T-cell (primary cell): ENCODE results near the gene SMIM14. TPM values are rescaled to one million over a fixed set of nuclear protein-coding genes. Genes with fewer than 3 reads are reported as not detected.
"Not testable (repeated sequence)": the region's sequence is repeated elsewhere in the genome, so short reads cannot be mapped to it uniquely, and the experiment has no call there.

Experiments
- ATAC-seq, 4 experiments: fragments of 200-7000 bp in 3 of 4; fragments of 150-1000 bp in 1 of 4; cut with Tn5 transposase; replicated peaks in 1 of 4; 1 replicate in 3 of 4; 2 replicates in 1 of 4; pipeline ENCODE4 v1.10.0; 2021; ENCODE audit warnings: moderate library complexity in 3 of 4, mild to moderate bottlenecking in 2 of 4, moderate number of reproducible peaks in 1 of 4
- CTCF ChIA-PET, 2 donors: fragments of 300-600 bp; sonication (Branson Sonifier 250); formaldehyde crosslinking; loops; one replicate each; lab custom pipeline; 2022; ENCODE audit warnings: antibody characterized with exemption in 2 of 2; lab: Charles Lee
- POLR2A ChIA-PET, 2 donors: fragments of 300-600 bp; sonication (Branson Sonifier 250); formaldehyde crosslinking; loops; one replicate each; lab custom pipeline; 2022; ENCODE audit warnings: antibody characterized with exemption in 2 of 2; lab: Charles Lee
- DNase-seq, 35 experiments: peaks; one replicate each; pipeline versions ENCODE4 v3.0.0 to v3.0.0-alpha.2; 2013 to 2023
- H3K27ac ChIP-seq: one replicate; pipeline ENCODE4 v1.5.1; 2013; ENCODE audit warnings: low read length
- H3K27me3 ChIP-seq, 2 experiments: replicated peaks in 1 of 2; 1 replicate in 1 of 2; 2 replicates in 1 of 2; pipeline versions ENCODE4 v1.6.1 to v1.7.0; 2013; ENCODE audit warnings: low read length in 1 of 2, mixed read lengths in 1 of 2; ENCODE audit not compliant: control insufficient read depth in 2 of 2, insufficient read depth in 2 of 2; ENCODE audit errors: extremely low read depth in 1 of 2
- H3K36me3 ChIP-seq, 2 donors: 1 replicate in 1 of 2; 2 replicates in 1 of 2; pipeline versions ENCODE4 v1.6.1 to v1.7.0; 2013; ENCODE audit warnings: low read length in 1 of 2; ENCODE audit not compliant: control insufficient read depth in 2 of 2, insufficient read depth in 1 of 2; ENCODE audit errors: extremely low read depth in 1 of 2
- H3K4me1 ChIP-seq, 2 experiments: 1 replicate in 1 of 2; 2 replicates in 1 of 2; pipeline versions ENCODE4 v1.6.1 to v1.7.0; 2013; ENCODE audit warnings: low read length in 2 of 2, mixed read lengths in 1 of 2; ENCODE audit not compliant: insufficient read depth in 2 of 2, control insufficient read depth in 1 of 2; ENCODE audit errors: extremely low read depth in 1 of 2
- H3K4me3 ChIP-seq, 2 donors: 1 replicate in 1 of 2; 2 replicates in 1 of 2; pipeline versions ENCODE4 v1.5.1 to v1.7.0; 2013; ENCODE audit warnings: mild to moderate bottlenecking in 2 of 2, low read length in 1 of 2, moderate library complexity in 1 of 2; ENCODE audit not compliant: control insufficient read depth in 1 of 2; ENCODE audit errors: extremely low read depth in 1 of 2
- H3K9me3 ChIP-seq: 2 replicates; pipeline ENCODE4 v1.7.0; 2013
- H3K27ac Mint-ChIP-seq, 2 donors: one replicate each; pipeline ENCODE4 v1.8.0; 2020 to 2021; ENCODE audit warnings: mild to moderate bottlenecking in 2 of 2, mixed read lengths in 2 of 2
- H3K27me3 Mint-ChIP-seq, 2 donors: one replicate each; pipeline ENCODE4 v1.8.0; 2021 to 2022; ENCODE audit warnings: mixed read lengths in 2 of 2
- H3K36me3 Mint-ChIP-seq: one replicate; pipeline ENCODE4 v1.8.0; 2021; ENCODE audit warnings: mixed read lengths
- H3K4me1 Mint-ChIP-seq, 3 donors: one replicate each; pipeline ENCODE4 v1.8.0; 2020 to 2022; ENCODE audit warnings: mixed read lengths in 3 of 3, mild to moderate bottlenecking in 1 of 3
- H3K4me3 Mint-ChIP-seq, 3 donors: one replicate each; pipeline ENCODE4 v1.8.0; 2020 to 2022; ENCODE audit warnings: mild to moderate bottlenecking in 3 of 3, mixed read lengths in 3 of 3, moderate library complexity in 3 of 3
- H3K9me3 Mint-ChIP-seq, 3 donors: one replicate each; pipeline ENCODE4 v1.8.0; 2020 to 2022; ENCODE audit warnings: mixed read lengths in 3 of 3
- WGBS: methylation state at CpG from one replicate; pipeline ENCODE4 v1.1.5; 2013; ENCODE audit warnings: missing lambda C conversion rate; ENCODE audit not compliant: insufficient coverage; 5-methylcytosine and 5-hydroxymethylcytosine counted together
- total RNA-seq, 35 experiments: library from RNA in 6 of 35; stranded (reverse) in 6 of 35; fragments of 120-200 nt in 1 of 35; gene quantifications; one replicate each; pipeline versions ENCODE4 v1.2.1 to v1.2.4 and lab custom pipeline; 2013 to 2026

SMIM14 gene
- total RNA-seq, 5 donors from 2014 or later (not counting 1 experiment from before 2014, with no cell fraction given), result 4.8 to 17.2 (median 15.5) TPM

DNA sequence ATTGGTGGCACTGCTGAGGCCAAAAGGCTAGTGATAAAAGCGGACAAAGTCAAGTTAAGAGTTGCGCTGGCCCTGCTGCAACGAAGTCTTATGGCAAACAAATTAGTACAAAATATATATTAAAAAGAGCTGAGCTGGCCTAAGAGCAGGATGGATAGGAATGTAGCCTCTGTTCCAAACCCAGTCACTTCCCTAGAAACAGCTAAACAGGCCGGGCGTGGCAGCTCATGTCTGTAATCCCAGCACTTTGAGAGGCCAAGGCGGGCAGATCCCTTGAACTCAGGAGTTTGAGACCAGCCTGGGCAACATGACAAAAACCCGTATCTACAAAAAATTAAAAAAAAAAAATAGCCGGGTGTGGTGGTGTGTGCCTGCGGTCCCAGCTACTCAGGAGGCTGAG, 79.0 kb downstream of the SMIM14 start:
- Mint-ChIP-seq H3K4me3 (no peak overlapping the region), H3K4me1 (no peaks in the 10 kb centered on the region), H3K27ac (no peak overlapping the region), H3K9me3 (no peaks in the 10 kb centered on the region), H3K27me3 (no peaks in the 10 kb centered on the region), H3K36me3 (peaks cover 31% of the 10 kb centered on the region)
- H3K36me3 ChIP-seq, result peaks cover 0 to 2% of the 10 kb centered on the region in 2 donors
- ATAC-seq, result no peak
- no peak overlapping the region for H3K4me3 ChIP-seq
- no peaks in the 10 kb centered on the region for H3K27me3 ChIP-seq
- DNase-seq, result no peak
- ChIA-PET POLR2A (interaction anchor here in 1 of 2 donors (0.5 kb wide), 1 partner anchor 16 kb away, joined by 3 read pairs; no protein-coding TSS in a partner anchor), CTCF (no interaction called here)
- H3K9me3 ChIP-seq, result no peaks in the 10 kb centered on the region
- no CpG with 5 or more reads among the region's 9 CpGs for WGBS
- no peaks in the 10 kb centered on the region for H3K4me1 ChIP-seq
- no peak overlapping the region for H3K27ac ChIP-seq

DNA sequence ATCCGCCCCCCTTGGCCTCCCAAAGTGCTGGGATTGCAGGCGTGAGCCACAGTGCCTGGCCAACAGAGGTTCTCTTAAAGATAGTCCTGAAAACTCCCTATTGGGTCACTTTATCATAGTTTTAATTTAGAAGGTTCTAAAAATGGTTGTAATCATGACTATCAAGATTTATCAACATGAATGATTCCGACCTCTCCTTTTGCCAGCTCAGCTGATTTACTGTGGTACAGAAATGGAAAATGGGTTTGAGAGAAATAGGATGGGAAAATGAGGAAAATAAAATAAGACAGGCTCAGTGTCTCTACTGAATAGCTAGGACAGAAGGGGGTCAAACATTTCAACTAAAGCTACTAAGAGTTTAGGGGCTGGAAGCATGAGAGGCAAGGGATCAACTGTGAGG, 83.2 kb downstream of the SMIM14 start:
- WGBS, result no CpG with 5 or more reads among the region's 3 CpGs

DNA sequence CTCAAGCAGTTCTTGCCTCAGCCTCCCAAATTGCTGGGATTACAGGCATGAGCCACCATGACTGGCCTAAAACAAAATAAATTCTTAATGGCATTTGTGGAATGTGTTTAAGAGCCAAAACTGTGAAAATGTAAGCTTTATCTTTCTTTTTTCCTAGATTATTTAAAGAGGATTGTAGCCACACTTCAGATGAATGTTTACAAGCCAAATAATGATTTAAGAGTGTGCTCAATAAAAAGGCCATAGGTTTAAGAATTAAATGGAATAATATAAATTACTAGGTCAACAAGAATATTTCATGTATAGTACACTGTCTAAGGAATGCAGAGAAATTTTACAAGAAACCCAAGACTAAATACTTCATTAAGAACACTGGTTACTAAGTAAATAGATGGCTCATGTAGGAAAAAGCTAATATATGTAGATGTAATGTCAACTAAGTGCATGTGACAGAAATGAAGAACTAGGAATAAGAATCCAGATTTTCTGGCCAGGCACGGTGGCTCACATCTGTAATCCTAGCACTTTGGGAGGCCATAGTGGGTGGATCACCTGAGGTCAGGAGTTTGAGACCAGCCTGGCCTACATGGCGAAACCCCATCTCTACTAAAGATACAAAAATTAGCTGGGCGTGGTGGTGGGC, 90.1 kb downstream of the SMIM14 start:
- Mint-ChIP-seq H3K27ac (no peak overlapping the region), H3K9me3 (no peaks in the 10 kb centered on the region), H3K4me1 (no peaks in the 10 kb centered on the region), H3K27me3 (no peaks in the 10 kb centered on the region), H3K36me3 (peaks cover 3% of the 10 kb centered on the region), H3K4me3 (no peak overlapping the region)
- no peaks in the 10 kb centered on the region for H3K4me1 ChIP-seq
- no peak for DNase-seq
- no peaks in the 10 kb centered on the region for H3K9me3 ChIP-seq
- no peak overlapping the region for H3K4me3 ChIP-seq
- H3K27me3 ChIP-seq, result no peaks in the 10 kb centered on the region
- ChIA-PET CTCF (interaction anchor here in 1 of 2 donors (0.7 kb wide), 1 partner anchor 279 kb away, joined by 4 read pairs; no protein-coding TSS in a partner anchor), POLR2A (no interaction called here)
- no peaks in the 10 kb centered on the region for H3K36me3 ChIP-seq
- ATAC-seq, result no peak
- H3K27ac ChIP-seq, result no peak overlapping the region
- WGBS, result no CpG with 5 or more reads among the region's 3 CpGs

More for the DNA sequence above, 83.2 kb downstream of the SMIM14 start:
- Histone ChIP-seq H3K36me3 (no peaks in the 10 kb centered on the region), H3K4me3 (no peak overlapping the region), H3K27ac (no peak overlapping the region), H3K4me1 (no peaks in the 10 kb centered on the region), H3K9me3 (no peaks in the 10 kb centered on the region), H3K27me3 (no peaks in the 10 kb centered on the region)
- ChIA-PET POLR2A (interaction anchor here in 1 of 2 donors (0.6 kb wide), 1 partner anchor 1196 kb away, joined by 3 read pairs; no protein-coding TSS in a partner anchor), CTCF (no interaction called here)
- H3K4me3 Mint-ChIP-seq, result no peak overlapping the region
- no peaks in the 10 kb centered on the region for H3K9me3 Mint-ChIP-seq
- H3K36me3 Mint-ChIP-seq, result peaks cover 23% of the 10 kb centered on the region
- ATAC-seq, result no peak
- H3K27ac Mint-ChIP-seq, result no peak overlapping the region
- no peak for DNase-seq
- H3K27me3 Mint-ChIP-seq, result no peaks in the 10 kb centered on the region
- H3K4me1 Mint-ChIP-seq, result no peaks in the 10 kb centered on the region

DNA sequence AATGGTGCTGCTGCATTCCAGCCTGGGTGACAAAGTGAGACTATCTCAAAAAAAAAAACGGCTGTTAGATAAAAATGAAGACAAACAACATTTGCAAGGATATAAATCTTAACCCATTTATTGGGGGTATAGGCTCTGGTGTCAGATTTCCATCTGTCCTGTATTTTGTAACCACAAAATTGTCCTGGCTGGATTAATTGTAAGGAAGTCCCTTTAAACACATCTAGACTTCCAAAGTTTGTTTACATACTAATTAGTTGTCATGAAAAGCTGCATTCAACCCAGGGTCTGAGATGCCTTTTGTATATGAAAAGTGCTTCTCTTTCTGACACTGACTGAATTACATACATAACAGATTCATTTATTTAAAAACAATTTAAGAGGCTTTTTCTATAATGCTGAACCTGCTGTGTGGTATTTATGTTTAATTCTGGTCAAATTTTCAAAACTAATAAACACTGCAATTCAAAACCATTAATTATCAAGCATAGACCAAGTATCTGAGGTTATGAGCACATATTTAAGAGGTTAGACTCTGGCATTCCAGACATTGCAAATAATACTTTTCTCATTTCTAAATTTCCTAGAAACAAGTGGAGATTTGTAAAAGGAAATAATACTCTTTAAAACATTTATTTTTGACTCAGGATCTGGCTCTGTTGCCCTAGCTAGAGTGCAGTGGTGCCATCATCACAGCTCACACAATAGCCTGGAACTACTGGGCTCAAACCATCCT, 93.9 kb downstream of the SMIM14 start:
- Histone ChIP-seq H3K27me3 (no peaks in the 10 kb centered on the region), H3K27ac (no peak overlapping the region), H3K9me3 (no peaks in the 10 kb centered on the region), H3K4me1 (no peaks in the 10 kb centered on the region), H3K36me3 (no peaks in the 10 kb centered on the region), H3K4me3 (no peak overlapping the region)
- Mint-ChIP-seq H3K9me3 (no peaks in the 10 kb centered on the region), H3K27me3 (no peaks in the 10 kb centered on the region), H3K4me1 (no peaks in the 10 kb centered on the region), H3K36me3 (no peaks in the 10 kb centered on the region), H3K4me3 (no peak overlapping the region), H3K27ac (no peak overlapping the region)
- ATAC-seq, result no peak
- DNase-seq, result no peak
- POLR2A ChIA-PET, result no interaction called here
- WGBS, result no CpG with 5 or more reads among the region's 1 CpG
- CTCF ChIA-PET, result interaction anchor here in 1 of 2 donors (1.0 kb wide), 1 partner anchor 20 kb away, joined by 3 read pairs; no protein-coding TSS in a partner anchor

DNA sequence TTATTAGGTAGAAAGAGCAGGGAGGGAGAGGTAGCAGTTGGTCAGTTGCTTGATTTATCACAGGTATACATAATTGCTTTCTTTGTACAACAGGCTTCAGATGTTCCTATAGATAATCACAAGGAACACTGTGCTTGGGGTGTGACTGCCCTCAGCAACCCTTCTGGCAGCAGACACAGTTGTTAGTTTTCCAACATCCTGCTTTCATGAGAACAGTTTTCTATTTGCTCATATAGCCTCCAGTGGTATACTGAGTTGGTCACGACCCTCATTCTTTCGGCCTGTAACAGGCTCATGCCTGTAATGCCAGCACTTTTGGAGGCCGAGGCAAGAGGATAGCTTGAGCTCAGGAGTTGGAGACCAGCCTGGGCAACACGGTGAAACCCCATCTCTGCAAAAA, 94.6 kb downstream of the SMIM14 start:
- DNase-seq, H3K4me1 Mint-ChIP-seq, H3K9me3 Mint-ChIP-seq, H3K27ac ChIP-seq, POLR2A ChIA-PET, H3K4me1 ChIP-seq, H3K27me3 ChIP-seq, H3K27me3 Mint-ChIP-seq, H3K4me3 Mint-ChIP-seq, H3K9me3 ChIP-seq, H3K36me3 ChIP-seq, ATAC-seq, H3K27ac Mint-ChIP-seq, H3K4me3 ChIP-seq, H3K36me3 Mint-ChIP-seq: not testable (repeated sequence)
- 92% methylated on average over 4 of the region's 4 CpGs for WGBS
- CTCF ChIA-PET, result interaction anchor here in 1 of 2 donors (1.0 kb wide), 1 partner anchor 19 kb away, joined by 3 read pairs; no protein-coding TSS in a partner anchor

DNA sequence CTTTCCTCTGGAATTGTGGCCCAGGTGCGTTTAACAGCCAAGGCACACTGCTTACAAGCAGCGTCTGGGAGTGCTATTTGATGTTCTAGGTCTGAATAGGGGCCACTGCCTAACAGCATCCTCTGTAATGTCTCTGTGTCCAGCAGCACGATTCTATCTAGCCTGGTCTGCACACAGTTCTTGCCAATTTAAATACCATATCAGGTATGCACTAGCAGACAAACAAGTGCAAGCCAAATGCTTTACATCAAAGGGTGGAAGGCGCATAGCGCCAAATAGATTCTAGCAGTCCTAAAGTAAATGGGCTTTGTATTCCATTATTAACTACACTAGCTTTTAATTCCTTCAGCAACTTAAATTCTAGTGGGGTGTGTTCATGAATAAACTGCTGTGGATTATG, 95.6 kb downstream of the SMIM14 start:
- WGBS, result 93% methylated on average over 3 of the region's 5 CpGs
- Histone ChIP-seq H3K27me3 (no peaks in the 10 kb centered on the region), H3K9me3 (no peaks in the 10 kb centered on the region), H3K4me3 (no peak overlapping the region), H3K4me1 (no peaks in the 10 kb centered on the region), H3K27ac (no peak overlapping the region), H3K36me3 (no peaks in the 10 kb centered on the region)
- DNase-seq, result no peak
- no peaks in the 10 kb centered on the region for H3K36me3 Mint-ChIP-seq
- H3K4me3 Mint-ChIP-seq, result no peak overlapping the region
- no peak for ATAC-seq
- no peaks in the 10 kb centered on the region for H3K9me3 Mint-ChIP-seq
- no peaks in the 10 kb centered on the region for H3K27me3 Mint-ChIP-seq
- POLR2A ChIA-PET, result interaction anchor here in 1 of 2 donors (0.6 kb wide), 1 partner anchor 90 kb away, joined by 10 read pairs; no protein-coding TSS in a partner anchor
- CTCF ChIA-PET, result no interaction called here
- H3K27ac Mint-ChIP-seq, result no peak overlapping the region
- H3K4me1 Mint-ChIP-seq, result no peaks in the 10 kb centered on the region
